Liver (tissue), 9 donors: ENCODE data around the gene IQCF6. TPM values are rescaled to one million over a fixed set of nuclear protein-coding genes. Genes with fewer than 3 reads are reported as not detected.

Source experiments
- DNase-seq: peaks from one replicate; pipeline ENCODE4 v3.0.0-alpha.2; 2017; ENCODE audit warnings: low spot score
- H3K27ac ChIP-seq, 2 donors: one replicate each; pipeline ENCODE4 v1.7.0; 2013; ENCODE audit warnings: inconsistent platforms in 2 of 2, low read length in 2 of 2, control low read depth in 1 of 2, low read depth in 1 of 2, mild to moderate bottlenecking in 1 of 2
- H3K27me3 ChIP-seq, 4 donors: one replicate each; pipeline versions ENCODE4 v1.6.1 to v1.7.0; 2013; ENCODE audit warnings: low read length in 3 of 4, inconsistent platforms in 1 of 4, mild to moderate bottlenecking in 1 of 4, moderate library complexity in 1 of 4; ENCODE audit not compliant: control insufficient read depth in 4 of 4, insufficient read depth in 4 of 4
- H3K36me3 ChIP-seq, 4 donors: one replicate each; pipeline versions ENCODE4 v1.6.1 to v1.7.0; 2013; ENCODE audit warnings: low read length in 3 of 4, mild to moderate bottlenecking in 3 of 4, low read depth in 1 of 4, moderate library complexity in 1 of 4; ENCODE audit not compliant: control insufficient read depth in 4 of 4, insufficient read depth in 3 of 4
- H3K4me1 ChIP-seq, 4 donors: one replicate each; pipeline versions ENCODE4 v1.6.1 to v1.7.0; 2013; ENCODE audit warnings: low read length in 3 of 4, mild to moderate bottlenecking in 3 of 4, moderate library complexity in 1 of 4; ENCODE audit not compliant: control insufficient read depth in 4 of 4, insufficient read depth in 4 of 4
- H3K4me3 ChIP-seq, 3 donors: one replicate each; pipeline versions ENCODE4 v1.6.1 to v1.7.0; 2013; ENCODE audit warnings: low read length in 3 of 3, control low read depth in 1 of 3, low read depth in 1 of 3, mild to moderate bottlenecking in 1 of 3
- H3K9ac ChIP-seq, 2 donors: one replicate each; pipeline ENCODE4 v1.7.0; 2013; ENCODE audit warnings: low read length in 2 of 2, mild to moderate bottlenecking in 2 of 2, moderate library complexity in 2 of 2, control low read depth in 1 of 2, low read depth in 1 of 2
- H3K9me3 ChIP-seq, 4 donors: one replicate each; pipeline versions ENCODE4 v1.6.1 to v1.7.0; 2013; ENCODE audit warnings: low read length in 3 of 4; ENCODE audit not compliant: control insufficient read depth in 4 of 4
- EGR1 ChIP-seq, 2 donors: IDR thresholded peaks; 2 replicates each; pipeline ENCODE4 v1.6.1; 2016 to 2018; ENCODE audit warnings: antibody characterized with exemption in 2 of 2, low read depth in 2 of 2
- FOXA1 ChIP-seq: IDR thresholded peaks from 2 replicates; pipeline ENCODE4 v1.6.1; 2016; ENCODE audit warnings: antibody characterized with exemption
- FOXA2 ChIP-seq: IDR thresholded peaks from 2 replicates; pipeline ENCODE4 v1.6.1; 2016; ENCODE audit warnings: antibody characterized with exemption
- GABPA ChIP-seq, 2 donors: IDR thresholded peaks in 1 of 2; conservative IDR thresholded peaks in 1 of 2; 2 replicates each; pipeline ENCODE4 v1.6.1; 2016; ENCODE audit warnings: antibody characterized with exemption in 2 of 2, mild to moderate bottlenecking in 1 of 2, moderate library complexity in 1 of 2
- HNF4A ChIP-seq, 2 donors: conservative IDR thresholded peaks; 2 replicates each; pipeline ENCODE4 v1.6.1; 2016; ENCODE audit warnings: antibody characterized with exemption in 2 of 2, mild to moderate bottlenecking in 2 of 2
- HNF4G ChIP-seq: IDR thresholded peaks from 2 replicates; pipeline ENCODE4 v1.6.1; 2016; ENCODE audit warnings: antibody characterized with exemption
- JUND ChIP-seq, 2 donors: IDR thresholded peaks; 2 replicates each; pipeline ENCODE4 v1.6.1; 2016; ENCODE audit warnings: antibody characterized with exemption in 2 of 2
- NR2F2 ChIP-seq: IDR thresholded peaks from 2 replicates; pipeline ENCODE4 v1.6.1; 2016; ENCODE audit warnings: antibody characterized with exemption
- RAD21 ChIP-seq, 2 donors: IDR thresholded peaks; 2 replicates each; pipeline ENCODE4 v1.6.1; 2016; ENCODE audit warnings: antibody characterized with exemption in 2 of 2, mild to moderate bottlenecking in 2 of 2
- RXRA ChIP-seq, 2 donors: IDR thresholded peaks; 2 replicates each; pipeline ENCODE4 v1.6.1; 2017 to 2018; ENCODE audit warnings: antibody characterized with exemption in 2 of 2, mild to moderate bottlenecking in 1 of 2
- SP1 ChIP-seq: IDR thresholded peaks from 2 replicates; pipeline ENCODE4 v1.6.1; 2018; ENCODE audit warnings: antibody characterized with exemption, mild to moderate bottlenecking
- TAF1 ChIP-seq: conservative IDR thresholded peaks from 2 replicates; pipeline ENCODE4 v1.6.1; 2016; ENCODE audit warnings: antibody characterized with exemption, mild to moderate bottlenecking
- YY1 ChIP-seq: IDR thresholded peaks from 2 replicates; pipeline ENCODE4 v1.6.1; 2016; ENCODE audit warnings: antibody characterized with exemption, mild to moderate bottlenecking
- WGBS: extraction: QIAGEN DNeasy Blood & Tissue Kit; methylation state at CpG from one replicate; pipeline ENCODE4 v1.1.7; 2013; 5-methylcytosine and 5-hydroxymethylcytosine counted together
- polyA plus RNA-seq, 2 donors: library from polyadenylated mRNA; stranded (reverse) in 1 of 2; unstranded in 1 of 2; fragments of 200-250 nt in 1 of 2; fragments of >200 nt in 1 of 2; fragmentation: Nextera tagmentation in 1 of 2; extraction: Ambion mirVana in 1 of 2; gene quantifications; one replicate each; pipeline versions ENCODE4 v1.2.1 to v1.2.3, GENCODE V29; 2013 to 2015
- total RNA-seq, 2 donors: library from RNA; depleted of rRNA; stranded (reverse); fragments of >200 nt; gene quantifications; one replicate each; pipeline ENCODE4 v1.2.3, GENCODE V29; 2014
- TF ChIP-seq, protein P1 (sequence below): IDR thresholded peaks from 2 replicates; pipeline ENCODE4 v1.6.1; 2016; ENCODE audit warnings: antibody characterized with exemption, mild to moderate bottlenecking
- TF ChIP-seq, protein P2 (sequence below): fragments of 150-350 bp; IDR thresholded peaks from 2 replicates; pipeline ENCODE4 v1.5.1; 2017; ENCODE audit warnings: improper control_type of control experiment, low read depth, low read length; ENCODE audit not compliant: missing input control
- TF ChIP-seq, protein P3 (sequence below): IDR thresholded peaks from 2 replicates; pipeline ENCODE4 v1.6.1; 2016; ENCODE audit warnings: antibody characterized with exemption
- TF ChIP-seq, protein P4 (sequence below): IDR thresholded peaks from 2 replicates; pipeline ENCODE4 v1.6.1; 2016; ENCODE audit warnings: antibody characterized with exemption
- TF ChIP-seq, protein P5 (sequence below): IDR thresholded peaks from 2 replicates; pipeline ENCODE4 v1.6.1; 2016; ENCODE audit warnings: antibody characterized with exemption
- donor health status: healthy.
- donor health status: healthy.
- donor health status: healthy.
- donor health status: healthy.
- donor health status: healthy.

The IQCF6 gene
- total and polyA plus RNA-seq, 4 donors, result not detected

DNA sequence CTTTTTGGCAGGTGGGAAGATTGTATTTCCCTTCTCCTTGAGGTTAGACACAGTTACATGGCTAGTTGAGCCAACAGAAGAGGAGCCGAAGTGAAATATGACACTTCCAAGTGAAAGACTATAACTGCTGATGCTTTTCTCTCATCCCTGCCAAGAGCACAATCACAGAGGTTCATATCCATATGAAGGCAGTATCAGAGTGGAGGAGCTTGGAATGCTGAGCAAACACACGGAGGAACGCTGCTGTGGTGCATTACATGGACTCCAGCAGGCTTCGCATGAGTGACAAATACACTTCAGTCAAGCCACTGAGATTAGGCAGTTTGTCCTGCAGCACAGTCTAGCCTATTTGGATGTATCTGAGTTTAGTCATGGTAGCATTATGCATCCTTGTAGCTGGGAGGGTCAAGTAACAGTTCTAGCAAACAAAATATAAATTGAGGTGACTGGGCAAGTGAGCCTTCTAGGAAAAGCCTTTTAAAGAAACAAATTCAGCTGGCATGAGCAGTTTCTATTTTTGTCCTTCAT is 5.4 kb downstream of the IQCF6 start:
- Histone ChIP-seq H3K27me3 (peaks cover 0 to 15% (median 2%) of the 10 kb centered on the region in 4 donors), H3K4me1 (no peaks in the 10 kb centered on the region), H3K9me3 (no peaks in the 10 kb centered on the region), H3K9ac (no peak overlapping the region), H3K27ac (no peak overlapping the region), H3K4me3 (no peak overlapping the region), H3K36me3 (no peaks in the 10 kb centered on the region)
- no peak for DNase-seq
- 37% methylated on average over 4 of the region's 4 CpGs for WGBS
- TF ChIP-seq FOXA1 (no peak), RAD21 (IDR thresholded peaks at IDR 0.05) (no peak), RXRA (IDR thresholded peaks at IDR 0.05) (no peak), SP1 (no peak), JUND (IDR thresholded peaks at IDR 0.05) (no peak), YY1 (no peak), HNF4A (conservative IDR thresholded peaks at IDR 0.05) (no peak), TAF1 (no peak), NR2F2 (no peak), FOXA2 (no peak), HNF4G (no peak), GABPA (IDR thresholded peaks at IDR 0.05 in 1 of 2, conservative IDR thresholded peaks at IDR 0.05 in 1 of 2) (no peak), EGR1 (IDR thresholded peaks at IDR 0.05; ENCODE audit: low read depth in 2 of 2) (no peak)
- TF ChIP-seq, protein P1, sequence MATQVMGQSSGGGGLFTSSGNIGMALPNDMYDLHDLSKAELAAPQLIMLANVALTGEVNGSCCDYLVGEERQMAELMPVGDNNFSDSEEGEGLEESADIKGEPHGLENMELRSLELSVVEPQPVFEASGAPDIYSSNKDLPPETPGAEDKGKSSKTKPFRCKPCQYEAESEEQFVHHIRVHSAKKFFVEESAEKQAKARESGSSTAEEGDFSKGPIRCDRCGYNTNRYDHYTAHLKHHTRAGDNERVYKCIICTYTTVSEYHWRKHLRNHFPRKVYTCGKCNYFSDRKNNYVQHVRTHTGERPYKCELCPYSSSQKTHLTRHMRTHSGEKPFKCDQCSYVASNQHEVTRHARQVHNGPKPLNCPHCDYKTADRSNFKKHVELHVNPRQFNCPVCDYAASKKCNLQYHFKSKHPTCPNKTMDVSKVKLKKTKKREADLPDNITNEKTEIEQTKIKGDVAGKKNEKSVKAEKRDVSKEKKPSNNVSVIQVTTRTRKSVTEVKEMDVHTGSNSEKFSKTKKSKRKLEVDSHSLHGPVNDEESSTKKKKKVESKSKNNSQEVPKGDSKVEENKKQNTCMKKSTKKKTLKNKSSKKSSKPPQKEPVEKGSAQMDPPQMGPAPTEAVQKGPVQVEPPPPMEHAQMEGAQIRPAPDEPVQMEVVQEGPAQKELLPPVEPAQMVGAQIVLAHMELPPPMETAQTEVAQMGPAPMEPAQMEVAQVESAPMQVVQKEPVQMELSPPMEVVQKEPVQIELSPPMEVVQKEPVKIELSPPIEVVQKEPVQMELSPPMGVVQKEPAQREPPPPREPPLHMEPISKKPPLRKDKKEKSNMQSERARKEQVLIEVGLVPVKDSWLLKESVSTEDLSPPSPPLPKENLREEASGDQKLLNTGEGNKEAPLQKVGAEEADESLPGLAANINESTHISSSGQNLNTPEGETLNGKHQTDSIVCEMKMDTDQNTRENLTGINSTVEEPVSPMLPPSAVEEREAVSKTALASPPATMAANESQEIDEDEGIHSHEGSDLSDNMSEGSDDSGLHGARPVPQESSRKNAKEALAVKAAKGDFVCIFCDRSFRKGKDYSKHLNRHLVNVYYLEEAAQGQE, result no peak
- TF ChIP-seq, protein P2, sequence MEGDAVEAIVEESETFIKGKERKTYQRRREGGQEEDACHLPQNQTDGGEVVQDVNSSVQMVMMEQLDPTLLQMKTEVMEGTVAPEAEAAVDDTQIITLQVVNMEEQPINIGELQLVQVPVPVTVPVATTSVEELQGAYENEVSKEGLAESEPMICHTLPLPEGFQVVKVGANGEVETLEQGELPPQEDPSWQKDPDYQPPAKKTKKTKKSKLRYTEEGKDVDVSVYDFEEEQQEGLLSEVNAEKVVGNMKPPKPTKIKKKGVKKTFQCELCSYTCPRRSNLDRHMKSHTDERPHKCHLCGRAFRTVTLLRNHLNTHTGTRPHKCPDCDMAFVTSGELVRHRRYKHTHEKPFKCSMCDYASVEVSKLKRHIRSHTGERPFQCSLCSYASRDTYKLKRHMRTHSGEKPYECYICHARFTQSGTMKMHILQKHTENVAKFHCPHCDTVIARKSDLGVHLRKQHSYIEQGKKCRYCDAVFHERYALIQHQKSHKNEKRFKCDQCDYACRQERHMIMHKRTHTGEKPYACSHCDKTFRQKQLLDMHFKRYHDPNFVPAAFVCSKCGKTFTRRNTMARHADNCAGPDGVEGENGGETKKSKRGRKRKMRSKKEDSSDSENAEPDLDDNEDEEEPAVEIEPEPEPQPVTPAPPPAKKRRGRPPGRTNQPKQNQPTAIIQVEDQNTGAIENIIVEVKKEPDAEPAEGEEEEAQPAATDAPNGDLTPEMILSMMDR, result no peak
- TF ChIP-seq, protein P3, sequence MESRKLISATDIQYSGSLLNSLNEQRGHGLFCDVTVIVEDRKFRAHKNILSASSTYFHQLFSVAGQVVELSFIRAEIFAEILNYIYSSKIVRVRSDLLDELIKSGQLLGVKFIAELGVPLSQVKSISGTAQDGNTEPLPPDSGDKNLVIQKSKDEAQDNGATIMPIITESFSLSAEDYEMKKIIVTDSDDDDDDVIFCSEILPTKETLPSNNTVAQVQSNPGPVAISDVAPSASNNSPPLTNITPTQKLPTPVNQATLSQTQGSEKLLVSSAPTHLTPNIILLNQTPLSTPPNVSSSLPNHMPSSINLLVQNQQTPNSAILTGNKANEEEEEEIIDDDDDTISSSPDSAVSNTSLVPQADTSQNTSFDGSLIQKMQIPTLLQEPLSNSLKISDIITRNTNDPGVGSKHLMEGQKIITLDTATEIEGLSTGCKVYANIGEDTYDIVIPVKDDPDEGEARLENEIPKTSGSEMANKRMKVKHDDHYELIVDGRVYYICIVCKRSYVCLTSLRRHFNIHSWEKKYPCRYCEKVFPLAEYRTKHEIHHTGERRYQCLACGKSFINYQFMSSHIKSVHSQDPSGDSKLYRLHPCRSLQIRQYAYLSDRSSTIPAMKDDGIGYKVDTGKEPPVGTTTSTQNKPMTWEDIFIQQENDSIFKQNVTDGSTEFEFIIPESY, result no peak
- TF ChIP-seq, protein P4, sequence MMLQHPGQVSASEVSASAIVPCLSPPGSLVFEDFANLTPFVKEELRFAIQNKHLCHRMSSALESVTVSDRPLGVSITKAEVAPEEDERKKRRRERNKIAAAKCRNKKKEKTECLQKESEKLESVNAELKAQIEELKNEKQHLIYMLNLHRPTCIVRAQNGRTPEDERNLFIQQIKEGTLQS, result no peak
- TF ChIP-seq, protein P5, sequence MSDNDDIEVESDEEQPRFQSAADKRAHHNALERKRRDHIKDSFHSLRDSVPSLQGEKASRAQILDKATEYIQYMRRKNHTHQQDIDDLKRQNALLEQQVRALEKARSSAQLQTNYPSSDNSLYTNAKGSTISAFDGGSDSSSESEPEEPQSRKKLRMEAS, result no peak
